Measurements from ENCODE around the gene PCBD2. TPM values are rescaled to one million over a fixed set of nuclear protein-coding genes. Genes with fewer than 3 reads are reported as not detected.
A peak's percentile ranks its signal among the peaks of the same experiment; 100 is the strongest.

PCBD2 gene
- total and polyA plus RNA-seq, 2 of the 4 experiments (the other 2 are of a cell fraction) = 2.2 to 2.7 TPM

DNA sequence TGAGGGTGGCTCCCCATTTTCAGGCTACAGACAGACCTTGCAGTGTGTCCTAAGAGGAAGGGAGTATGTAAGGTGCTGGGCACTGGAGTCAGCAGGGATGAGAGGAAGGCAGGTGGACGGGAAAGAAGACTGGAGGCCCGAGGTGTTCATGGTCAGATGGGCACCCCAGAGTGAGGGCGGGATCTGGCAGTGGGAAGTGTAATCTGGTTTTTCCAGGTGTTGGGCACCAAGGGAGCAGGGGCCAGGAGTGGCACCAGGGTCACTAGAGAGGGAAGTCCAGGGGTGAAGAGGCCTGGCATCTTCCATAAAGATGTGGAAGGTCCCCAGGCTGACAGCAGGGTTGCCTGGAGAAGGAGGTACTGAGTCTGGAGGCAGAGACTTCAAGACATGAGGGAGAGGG, 99.4 kb downstream of the PCBD2 start:
- no peak for ATAC-seq (ENCODE audit: low read depth)
- no TSS peak for BruUV-seq (replicated peaks)
- Histone ChIP-seq H3K36me3 (ENCODE audit: control insufficient read depth, insufficient read depth, low read length) (no peaks in the 10 kb centered on the region), H2BK20ac (ENCODE audit: low read depth, low read length) (no peak overlapping the region), H3K4ac (ENCODE audit: low read depth, low read length) (no peak overlapping the region), H3K9me1 (ENCODE audit: insufficient read depth, low read length) (no peaks in the 10 kb centered on the region), H2BK15ac (ENCODE audit: low read depth, low read length) (no peak overlapping the region), H3K23ac (ENCODE audit: low read depth, low read length) (no peak overlapping the region), H2AK9ac (replicated peaks; ENCODE audit: low read depth, low read length, poor library complexity) (peak overlapping the region; percentile 16), H3K9ac (ENCODE audit: low read depth, low read length) (no peak overlapping the region), H3K18ac (ENCODE audit: low read depth, low read length) (no peak overlapping the region), H2BK5ac (ENCODE audit: low read depth, low read length, poor library complexity, severe bottlenecking) (no peak overlapping the region), H3K4me3 (ENCODE audit: insufficient read depth, low read depth, low read length) (no peak overlapping the region), H4K5ac (ENCODE audit: low read depth, low read length) (no peak overlapping the region), H2AFZ (replicated peaks; ENCODE audit: low read length, poor library complexity) (no peak overlapping the region), H3K27ac (ENCODE audit: insufficient read depth, low read length) (no peak overlapping the region), H4K91ac (ENCODE audit: insufficient read depth, low read depth, low read length) (no peak overlapping the region), H2AK5ac (ENCODE audit: low read depth, low read length) (no peak overlapping the region), H4K20me1 (ENCODE audit: insufficient read depth, low read length) (no peaks in the 10 kb centered on the region), H2BK120ac (ENCODE audit: low read depth, low read length) (no peak overlapping the region), H3K4me2 (ENCODE audit: low read depth, low read length) (no peak overlapping the region), H3K14ac (replicated peaks; ENCODE audit: low read depth, low read length) (no peak overlapping the region), H3K56ac (ENCODE audit: extremely low read depth, insufficient read depth, low read length) (no peak overlapping the region), H4K8ac (ENCODE audit: low read depth in 2 of 2, low read length in 2 of 2) (no peak overlapping the region), H3K27me3 (ENCODE audit: control insufficient read depth, insufficient read depth, low read length) (0 out of 2 replicates have a peak, but pooled peaks cover 2% of the 10 kb centered on the region), H3K9me3 (ENCODE audit: control insufficient read depth, insufficient read depth, low read length) (peaks cover 2% of the 10 kb centered on the region; the same call in 1 of the 2 replicates), H3K79me1 (ENCODE audit: low read depth in 1 of 2, low read length in 2 of 2) (no peaks in the 10 kb centered on the region), H3K4me1 (ENCODE audit: control insufficient read depth, insufficient read depth, low read length) (no peaks in the 10 kb centered on the region)
- TF ChIP-seq POLR2A (IDR thresholded peaks at IDR 0.05; ENCODE audit: low read depth, low read length) (no peak), BHLHE40 (IDR thresholded peaks at IDR 0.05; ENCODE audit: low read depth, low read length) (no peak), MAZ (IDR thresholded peaks at IDR 0.05; ENCODE audit: borderline replicate concordance, low read depth, low read length) (no peak), MXI1 (IDR thresholded peaks at IDR 0.05; ENCODE audit: borderline replicate concordance, low read depth, low read length) (no peak), FOS (IDR thresholded peaks at IDR 0.05; ENCODE audit: low read depth, low read length) (no peak), RCOR1 (IDR thresholded peaks at IDR 0.05; ENCODE audit: insufficient replicate concordance, low read length) (no peak), NFE2L2 (IDR thresholded peaks at IDR 0.05; ENCODE audit: low read depth, low read length) (no peak), RAD21 (IDR thresholded peaks at IDR 0.05; ENCODE audit: low read length) (no peak), RFX5 (IDR thresholded peaks at IDR 0.05; ENCODE audit: low read depth, low read length) (no peak)
- TF ChIP-seq, protein P1, sequence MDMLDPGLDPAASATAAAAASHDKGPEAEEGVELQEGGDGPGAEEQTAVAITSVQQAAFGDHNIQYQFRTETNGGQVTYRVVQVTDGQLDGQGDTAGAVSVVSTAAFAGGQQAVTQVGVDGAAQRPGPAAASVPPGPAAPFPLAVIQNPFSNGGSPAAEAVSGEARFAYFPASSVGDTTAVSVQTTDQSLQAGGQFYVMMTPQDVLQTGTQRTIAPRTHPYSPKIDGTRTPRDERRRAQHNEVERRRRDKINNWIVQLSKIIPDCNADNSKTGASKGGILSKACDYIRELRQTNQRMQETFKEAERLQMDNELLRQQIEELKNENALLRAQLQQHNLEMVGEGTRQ (IDR thresholded peaks at IDR 0.05; ENCODE audit: low read depth, low read length) = no peak
- TF ChIP-seq, protein P2, sequence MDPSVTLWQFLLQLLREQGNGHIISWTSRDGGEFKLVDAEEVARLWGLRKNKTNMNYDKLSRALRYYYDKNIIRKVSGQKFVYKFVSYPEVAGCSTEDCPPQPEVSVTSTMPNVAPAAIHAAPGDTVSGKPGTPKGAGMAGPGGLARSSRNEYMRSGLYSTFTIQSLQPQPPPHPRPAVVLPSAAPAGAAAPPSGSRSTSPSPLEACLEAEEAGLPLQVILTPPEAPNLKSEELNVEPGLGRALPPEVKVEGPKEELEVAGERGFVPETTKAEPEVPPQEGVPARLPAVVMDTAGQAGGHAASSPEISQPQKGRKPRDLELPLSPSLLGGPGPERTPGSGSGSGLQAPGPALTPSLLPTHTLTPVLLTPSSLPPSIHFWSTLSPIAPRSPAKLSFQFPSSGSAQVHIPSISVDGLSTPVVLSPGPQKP (IDR thresholded peaks at IDR 0.05; ENCODE audit: borderline replicate concordance, low read depth, low read length) = no peak
- POLR2A ChIA-PET (ENCODE audit: unreplicated experiment) = no interaction called here
- intact Hi-C loops (cut with micrococcal nuclease) = no loop called here
- in situ Hi-C loops (cut with MboI; ENCODE audit: low sequenced_read_pairs) = no loop called here
- CTCF ChIA-PET = no interaction called here
- dilution Hi-C loops (cut with HindIII; ENCODE audit: low sequenced_read_pairs, unreplicated experiment) = no loop called here
- WGBS, 2 experiments (ENCODE audit: extremely low coverage in 2 of 2, insufficient read length in 1 of 2) = 69% methylated on average over 3 of the region's 3 CpGs; no CpG with 5 or more reads in 1 of the 2 experiments
- DNase-seq = no peak

Measured in IMR-90 (cell line).